HFFc6 (cell line): Measurements from ENCODE around the gene NFATC3. TPM values are rescaled to one million over a fixed set of nuclear protein-coding genes. Genes with fewer than 3 reads are reported as not detected.
"Not testable (repeated sequence)": the region's sequence is repeated elsewhere in the genome, so short reads cannot be mapped to it uniquely, and the experiment has no call there.

Experiments used
- DNase-seq: peaks from one replicate; pipeline ENCODE4 v3.0.0-alpha.2; 2018
- H3K27ac Mint-ChIP-seq: 2 replicates; pipeline ENCODE4 v1.8.0; 2020; ENCODE audit warnings: mild to moderate bottlenecking, mixed read lengths
- H3K27me3 Mint-ChIP-seq: 2 replicates; pipeline ENCODE4 v1.8.0; 2021; ENCODE audit warnings: mild to moderate bottlenecking, moderate library complexity, mixed read lengths; ENCODE audit not compliant: insufficient read depth
- H3K36me3 Mint-ChIP-seq: 2 replicates; pipeline ENCODE4 v1.8.0; 2021; ENCODE audit warnings: low read depth, mixed read lengths
- H3K4me1 Mint-ChIP-seq: 2 replicates; pipeline ENCODE4 v1.8.0; 2020; ENCODE audit warnings: low read depth, mixed read lengths
- H3K4me3 Mint-ChIP-seq: 2 replicates; pipeline ENCODE4 v1.8.0; 2020; ENCODE audit warnings: mild to moderate bottlenecking, moderate library complexity, mixed read lengths
- H3K9me3 Mint-ChIP-seq: 2 replicates; pipeline ENCODE4 v1.8.0; 2020; ENCODE audit warnings: mild to moderate bottlenecking, mixed read lengths
- CTCF ChIP-seq: fragments of 200-600 bp; sonication (generic); IDR thresholded peaks from 2 replicates; pipeline ENCODE4 v1.5.0; 2021; ENCODE audit warnings: antibody characterized with exemption, mild to moderate bottlenecking
- total RNA-seq, 6 experiments: library from RNA; stranded (reverse); fragmentation: NEBNext Ultra II Directional; extraction: Animal tissue kit (Norgen Biotek cat#: 25700); gene quantifications; 2 replicates in 1 of 6; 3 replicates in 5 of 6; pipeline ENCODE4 v1.2.3, GENCODE V29; 2021

The NFATC3 gene
- total RNA-seq, 6 experiments from 2014 or later, result 17.2 to 20.7 (median 19.9) TPM

GRCh38 chr16:68088130-68088972, 3.2 kb downstream of the NFATC3 start:
- Mint-ChIP-seq H3K27ac (no peak overlapping the region; the same call in 1 of the 2 replicates), H3K36me3 (no peaks in the 10 kb centered on the region), H3K9me3 (no peaks in the 10 kb centered on the region), H3K4me1 (peaks cover 69% of the 10 kb centered on the region), H3K27me3 (no peaks in the 10 kb centered on the region), H3K4me3 (peak overlapping the region; percentile 90; the same call in 1 of the 2 replicates)
- DNase-seq, result no peak
- no peak for TF ChIP-seq CTCF

- TF ChIP-seq CTCF, result no peak
- H3K9me3 Mint-ChIP-seq, result no peaks in the 10 kb centered on the region
- H3K36me3 Mint-ChIP-seq, result no peaks in the 10 kb centered on the region
- H3K27ac Mint-ChIP-seq, result no peak overlapping the region; the same call in 1 of the 2 replicates
- H3K4me3 Mint-ChIP-seq, result no peak overlapping the region
- H3K4me1 Mint-ChIP-seq, result peaks cover 69% of the 10 kb centered on the region
- DNase-seq, result no peak
- no peaks in the 10 kb centered on the region for H3K27me3 Mint-ChIP-seq
Observed at GRCh38 chr16:68089067-68089466, 3.9 kb downstream of the NFATC3 start.

- Mint-ChIP-seq H3K36me3 (no peaks in the 10 kb centered on the region), H3K4me3 (no peak overlapping the region), H3K27ac (peak overlapping the region; percentile 15; the same call in 1 of the 2 replicates), H3K4me1 (peaks cover 74% of the 10 kb centered on the region), H3K9me3 (no peaks in the 10 kb centered on the region), H3K27me3 (no peaks in the 10 kb centered on the region)
- TF ChIP-seq CTCF, result no peak
- DNase-seq, result no peak
Observed at GRCh38 chr16:68090130-68090529, 5.0 kb downstream of the NFATC3 start.

GRCh38 chr16:68090533-68090932, 5.4 kb downstream of the NFATC3 start:
- Mint-ChIP-seq H3K4me1 (peaks cover 74% of the 10 kb centered on the region), H3K9me3 (no peaks in the 10 kb centered on the region), H3K36me3 (no peaks in the 10 kb centered on the region), H3K27ac (peak overlapping the region; percentile 49), H3K4me3 (no peak overlapping the region), H3K27me3 (no peaks in the 10 kb centered on the region)
- no peak for DNase-seq
- TF ChIP-seq CTCF, result no peak

DNA sequence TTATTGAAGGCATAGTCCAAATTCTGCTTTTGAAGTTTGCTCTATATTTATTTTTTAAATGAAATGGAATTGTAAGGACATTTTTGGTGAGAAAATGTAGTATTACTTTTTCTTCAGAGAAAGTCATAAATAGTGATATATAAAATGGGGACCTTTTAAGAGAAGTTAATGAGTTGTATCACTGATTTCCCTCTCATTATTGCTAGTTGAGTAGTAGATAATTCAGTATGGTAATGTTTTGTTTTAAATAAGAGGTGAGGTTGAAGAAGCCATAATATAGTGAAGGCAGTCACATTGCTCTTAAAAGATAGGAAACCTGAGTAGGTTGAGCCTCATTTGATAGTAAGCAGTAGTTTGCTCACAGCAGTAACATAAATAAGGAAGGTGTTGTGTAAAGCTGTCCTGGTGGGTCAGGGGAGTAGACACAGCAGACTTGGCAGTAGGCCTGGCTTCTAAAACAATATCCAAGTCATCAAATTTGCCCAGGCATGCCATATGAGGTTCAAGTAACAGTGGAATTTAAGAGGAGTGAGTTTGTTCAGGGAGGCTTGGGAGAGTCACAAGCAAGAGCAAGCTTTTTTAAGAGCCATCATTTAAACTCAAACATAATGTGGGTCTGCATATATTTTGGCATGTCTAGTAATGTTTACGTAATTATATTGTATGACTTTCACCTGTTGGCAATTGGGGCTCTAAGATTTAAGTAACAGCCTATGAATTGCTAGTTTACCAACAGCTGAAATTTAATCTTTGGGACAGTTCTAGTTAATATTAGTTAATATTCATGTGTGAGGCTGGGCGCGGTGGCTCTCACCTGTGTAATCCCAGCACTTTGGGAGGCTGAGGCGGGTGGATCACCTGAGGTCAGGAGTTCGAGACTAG, 6.5 kb downstream of the NFATC3 start:
- Mint-ChIP-seq H3K27me3 (no peaks in the 10 kb centered on the region; the same call in 1 of the 2 replicates), H3K4me3 (peak overlapping the region; percentile 39), H3K4me1 (peaks cover 77% of the 10 kb centered on the region), H3K36me3 (peaks cover 2% of the 10 kb centered on the region; the same call in 1 of the 2 replicates), H3K9me3 (peaks cover under 1% of the 10 kb centered on the region; the same call in 1 of the 2 replicates), H3K27ac (peak overlapping the region; percentile 83)
- DNase-seq, result peak; percentile 52
- TF ChIP-seq CTCF, result no peak

DNA sequence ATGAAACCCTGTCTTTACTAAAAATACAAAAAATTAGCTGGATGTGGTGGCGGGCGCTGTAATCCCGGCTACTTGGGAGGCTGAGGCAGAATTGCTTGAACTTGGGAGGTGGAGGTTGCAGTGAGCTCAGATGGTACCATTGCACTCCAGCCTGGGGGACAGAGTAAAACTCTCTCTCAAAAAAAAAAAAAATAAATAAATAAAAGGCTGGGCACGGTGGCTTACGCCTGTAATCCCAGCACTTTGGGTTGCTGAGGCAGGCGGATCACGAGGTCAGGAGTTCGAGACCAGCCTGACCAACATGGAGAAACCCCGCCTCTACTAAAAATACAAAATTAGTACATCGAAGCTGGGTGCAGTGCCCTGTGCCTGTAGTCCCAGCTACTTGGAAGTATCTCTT, 7.1 kb downstream of the NFATC3 start:
- not testable (repeated sequence) for H3K27me3 Mint-ChIP-seq, H3K36me3 Mint-ChIP-seq, H3K4me3 Mint-ChIP-seq, H3K9me3 Mint-ChIP-seq, DNase-seq
- peak overlapping the region; percentile 83 for H3K27ac Mint-ChIP-seq
- peaks cover 78% of the 10 kb centered on the region for H3K4me1 Mint-ChIP-seq
